GM12875 (cell line): Measurements from ENCODE around the gene PPIC.

Experiments used
- H3K4me3 ChIP-seq: one replicate; pipeline ENCODE4 v1.5.1; 2011; ENCODE audit warnings: low read depth, low read length, control low read depth
- CTCF ChIP-seq: IDR thresholded peaks from 2 replicates; pipeline ENCODE4 v1.5.1; 2011; ENCODE audit warnings: low read depth, mild to moderate bottlenecking, control low read depth, inconsistent platforms, low read length, moderate library complexity, borderline replicate concordance; ENCODE audit not compliant: insufficient read depth

The PPIC gene

GRCh38 chr5:122996091-122996490, 40.4 kb downstream of the PPIC start:
- no peak overlapping the region for H3K4me3 ChIP-seq
- TF ChIP-seq CTCF, result no peak

GRCh38 chr5:122985954-122986721, 50.4 kb downstream of the PPIC start:
- H3K4me3 ChIP-seq, result no peak overlapping the region
- no peak for TF ChIP-seq CTCF

- no peak overlapping the region for H3K4me3 ChIP-seq
- TF ChIP-seq CTCF, result no peak
Observed at GRCh38 chr5:122985006-122985700, 51.4 kb downstream of the PPIC start.

GRCh38 chr5:122984425-122984824, 52.1 kb downstream of the PPIC start:
- no peak overlapping the region for H3K4me3 ChIP-seq
- TF ChIP-seq CTCF, result no peak

- TF ChIP-seq CTCF, result no peak
- no peak overlapping the region for H3K4me3 ChIP-seq
Observed at GRCh38 chr5:122982376-122982775, 54.1 kb downstream of the PPIC start.

GRCh38 chr5:122981846-122982245, 54.7 kb downstream of the PPIC start:
- no peak overlapping the region for H3K4me3 ChIP-seq
- no peak for TF ChIP-seq CTCF
